Measurements from ENCODE around the gene HRH3. TPM values are rescaled to one million over a fixed set of nuclear protein-coding genes. Genes with fewer than 3 reads are reported as not detected.

The HRH3 gene
- total RNA-seq, 4 donors from 2014 or later = not detected

GRCh38 chr20:62235001-62235776 is 15.1 kb upstream of the HRH3 start:
- TF ChIP-seq POLR2A (IDR thresholded peaks at IDR 0.05) = no peak
- TF ChIP-seq, protein P1, sequence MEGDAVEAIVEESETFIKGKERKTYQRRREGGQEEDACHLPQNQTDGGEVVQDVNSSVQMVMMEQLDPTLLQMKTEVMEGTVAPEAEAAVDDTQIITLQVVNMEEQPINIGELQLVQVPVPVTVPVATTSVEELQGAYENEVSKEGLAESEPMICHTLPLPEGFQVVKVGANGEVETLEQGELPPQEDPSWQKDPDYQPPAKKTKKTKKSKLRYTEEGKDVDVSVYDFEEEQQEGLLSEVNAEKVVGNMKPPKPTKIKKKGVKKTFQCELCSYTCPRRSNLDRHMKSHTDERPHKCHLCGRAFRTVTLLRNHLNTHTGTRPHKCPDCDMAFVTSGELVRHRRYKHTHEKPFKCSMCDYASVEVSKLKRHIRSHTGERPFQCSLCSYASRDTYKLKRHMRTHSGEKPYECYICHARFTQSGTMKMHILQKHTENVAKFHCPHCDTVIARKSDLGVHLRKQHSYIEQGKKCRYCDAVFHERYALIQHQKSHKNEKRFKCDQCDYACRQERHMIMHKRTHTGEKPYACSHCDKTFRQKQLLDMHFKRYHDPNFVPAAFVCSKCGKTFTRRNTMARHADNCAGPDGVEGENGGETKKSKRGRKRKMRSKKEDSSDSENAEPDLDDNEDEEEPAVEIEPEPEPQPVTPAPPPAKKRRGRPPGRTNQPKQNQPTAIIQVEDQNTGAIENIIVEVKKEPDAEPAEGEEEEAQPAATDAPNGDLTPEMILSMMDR (IDR thresholded peaks at IDR 0.05) = no peak
- Histone ChIP-seq H3K4me3 (no peak overlapping the region), H3K27me3 (peaks cover 0 to 41% (median 0%) of the 10 kb centered on the region in 4 donors), H3K36me3 (no peaks in the 10 kb centered on the region), H3K4me1 (peaks cover 21 to 53% (median 33%) of the 10 kb centered on the region in 3 donors), H3K9me3 (no peaks in the 10 kb centered on the region), H3K27ac (no peak overlapping the region)
- no peak for DNase-seq
- WGBS, 2 donors = 63 to 77% methylated on average over 11 of the region's 16 CpGs
- intact Hi-C loops (cut with DNase I) = no loop called here

GRCh38 chr20:62234339-62234738 is 14.3 kb upstream of the HRH3 start:
- intact Hi-C loops (cut with DNase I) = no loop called here
- WGBS, 2 donors = no CpG with 5 or more reads among the region's 5 CpGs
- peaks cover 0 to 42% (median 0%) of the 10 kb centered on the region in 4 donors for H3K27me3 ChIP-seq

GRCh38 chr20:62233684-62234083 is 13.6 kb upstream of the HRH3 start:
- intact Hi-C loops (cut with DNase I) = no loop called here
- WGBS, 2 donors = 65 to 87% methylated on average over 3 to 4 of the region's 4 CpGs
- Histone ChIP-seq H3K36me3 (no peaks in the 10 kb centered on the region), H3K27ac (peak overlapping the region in 2 of 4 donors; percentile 57 to 65), H3K27me3 (peaks cover 0 to 44% (median 0%) of the 10 kb centered on the region in 4 donors), H3K4me3 (no peak overlapping the region), H3K4me1 (peaks cover 11 to 40% (median 23%) of the 10 kb centered on the region in 3 donors), H3K9me3 (no peaks in the 10 kb centered on the region)
- TF ChIP-seq, protein P1 (IDR thresholded peaks at IDR 0.05) = no peak
- TF ChIP-seq POLR2A (IDR thresholded peaks at IDR 0.05) = no peak
- no peak for DNase-seq

More at GRCh38 chr20:62234339-62234738, 14.3 kb upstream of the HRH3 start:
- Histone ChIP-seq H3K4me3 (no peak overlapping the region), H3K9me3 (no peaks in the 10 kb centered on the region), H3K4me1 (peaks cover 14 to 44% (median 24%) of the 10 kb centered on the region in 3 donors), H3K27ac (no peak overlapping the region), H3K36me3 (no peaks in the 10 kb centered on the region)
- TF ChIP-seq, protein P1 (IDR thresholded peaks at IDR 0.05) = no peak
- no peak for TF ChIP-seq POLR2A (IDR thresholded peaks at IDR 0.05)
- no peak for DNase-seq

GRCh38 chr20:62232770-62233645 is 12.9 kb upstream of the HRH3 start:
- Histone ChIP-seq H3K9me3 (no peaks in the 10 kb centered on the region), H3K4me3 (no peak overlapping the region), H3K36me3 (no peaks in the 10 kb centered on the region), H3K27me3 (peaks cover 0 to 51% (median 0%) of the 10 kb centered on the region in 4 donors), H3K27ac (peak overlapping the region; percentile 14 to 65 (median 58)), H3K4me1 (peaks cover 11 to 47% (median 23%) of the 10 kb centered on the region in 3 donors)
- DNase-seq = no peak
- TF ChIP-seq POLR2A (IDR thresholded peaks at IDR 0.05) = no peak
- TF ChIP-seq, protein P1 (IDR thresholded peaks at IDR 0.05) = no peak
- intact Hi-C loops (cut with DNase I) = no loop called here
- WGBS, 2 donors = 26 to 31% methylated on average over 9 to 14 of the region's 18 CpGs

Data from esophagus squamous epithelium (tissue), 5 donors.